Measurements from ENCODE around the gene TP53TG5. TPM values are rescaled to one million over a fixed set of nuclear protein-coding genes. Genes with fewer than 3 reads are reported as not detected.

TP53TG5 gene
- total RNA-seq, 1 donor from 2014 or later = not detected

GRCh38 chr20:45345104-45345936 is 32.8 kb downstream of the TP53TG5 start:
- no peak for DNase-seq

- DNase-seq = no peak
Observed at GRCh38 chr20:45344168-45344860, 33.8 kb downstream of the TP53TG5 start.

GRCh38 chr20:45343532-45344167 is 34.5 kb downstream of the TP53TG5 start:
- no peak for DNase-seq

GRCh38 chr20:45342855-45343531 is 35.1 kb downstream of the TP53TG5 start:
- DNase-seq = no peak

- peak; percentile 52 for DNase-seq
Observed at GRCh38 chr20:45341939-45342854, 35.9 kb downstream of the TP53TG5 start.

- no peak for DNase-seq
Observed at GRCh38 chr20:45341579-45341938, 36.6 kb downstream of the TP53TG5 start.

GRCh38 chr20:45340951-45341350 is 37.2 kb downstream of the TP53TG5 start:
- no peak for DNase-seq

- DNase-seq = no peak
Observed at GRCh38 chr20:45340236-45340847, 37.8 kb downstream of the TP53TG5 start.

GRCh38 chr20:45339799-45340198 is 38.3 kb downstream of the TP53TG5 start:
- DNase-seq = no peak

GRCh38 chr20:45339084-45339483 is 39.0 kb downstream of the TP53TG5 start:
- DNase-seq = no peak

- no peak for DNase-seq
Observed at GRCh38 chr20:45338121-45339030, 39.7 kb downstream of the TP53TG5 start.

GRCh38 chr20:45337367-45338120 is 40.6 kb downstream of the TP53TG5 start:
- DNase-seq = no peak

- DNase-seq = no peak
Observed at GRCh38 chr20:45336530-45337366, 41.4 kb downstream of the TP53TG5 start.

- DNase-seq = no peak
Observed at GRCh38 chr20:45330476-45330875, 47.6 kb downstream of the TP53TG5 start.

- DNase-seq = no peak
Observed at GRCh38 chr20:45329497-45330319, 48.4 kb downstream of the TP53TG5 start.

GRCh38 chr20:45328451-45328850 is 49.7 kb downstream of the TP53TG5 start:
- no peak for DNase-seq

- no peak for DNase-seq
Observed at GRCh38 chr20:45325371-45325770, 52.8 kb downstream of the TP53TG5 start.
